Measurements from ENCODE around the gene CNIH2.

Gene CNIH2

DNA sequence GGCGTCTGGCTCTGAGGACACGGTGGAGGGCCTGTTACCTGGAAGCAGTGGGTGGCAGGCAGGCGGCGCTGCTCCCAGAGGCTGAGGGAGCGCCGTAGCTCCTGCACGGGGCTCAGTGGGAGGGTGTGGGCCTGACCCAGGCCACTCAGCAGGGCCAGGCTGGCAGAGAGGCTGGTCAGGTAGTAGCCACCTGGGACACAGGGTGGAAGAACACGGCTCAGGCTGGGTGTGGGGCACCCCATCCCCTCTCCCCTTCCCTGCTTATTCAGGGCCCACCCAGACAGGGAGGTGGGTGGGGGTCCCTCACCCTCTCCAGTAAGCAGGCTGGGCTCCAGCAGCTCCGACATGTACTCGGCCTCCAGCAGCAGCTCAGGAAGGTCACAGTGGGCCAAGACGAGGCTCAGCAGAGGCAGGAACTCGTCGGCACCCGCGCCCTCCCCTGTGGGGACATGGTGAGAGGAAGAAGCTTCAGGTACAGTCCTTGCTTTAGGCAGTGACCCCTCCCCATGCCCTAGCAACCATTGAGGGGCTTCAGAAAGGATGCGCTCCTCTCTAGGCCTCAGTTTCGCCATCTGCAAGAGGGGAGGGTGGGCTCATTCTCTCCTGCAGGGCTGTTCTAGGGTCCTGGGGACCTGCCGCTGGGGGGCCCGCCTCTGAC is 55.4 kb downstream of the CNIH2 start:
- DNase-seq: no peak
